NB4 (cell line): ENCODE data around the gene PTTG2.
A peak's percentile ranks its signal among the peaks of the same experiment; 100 is the strongest.
"Not testable (repeated sequence)": the region's sequence is repeated elsewhere in the genome, so short reads cannot be mapped to it uniquely, and the experiment has no call there.

Source experiments
- DNase-seq: peaks from one replicate; pipeline ENCODE4 v3.0.0; 2010; ENCODE audit warnings: low read depth
- H3K4me3 ChIP-seq: one replicate; pipeline ENCODE4 v1.5.1; 2011; ENCODE audit warnings: mild to moderate bottlenecking, low read depth, low read length, moderate library complexity
- CTCF ChIP-seq: IDR thresholded peaks from one replicate; pipeline ENCODE4 v1.5.1; 2012; ENCODE audit warnings: low read depth, low read length
- MAX ChIP-seq: IDR thresholded peaks from 2 replicates; pipeline ENCODE4 v1.6.1; 2011; ENCODE audit warnings: low read depth, low read length
- MYC ChIP-seq: IDR thresholded peaks from 2 replicates; pipeline ENCODE4 v1.6.1; 2011; ENCODE audit warnings: low read depth, low read length
- POLR2A ChIP-seq: IDR thresholded peaks from 2 replicates; pipeline ENCODE4 v1.6.1; 2011; ENCODE audit warnings: mild to moderate bottlenecking; ENCODE audit not compliant: insufficient read length; ENCODE audit errors: extremely low read depth

The PTTG2 gene

GRCh38 chr4:37966044-37966443 lies 5.8 kb downstream of the PTTG2 start:
- no peak for DNase-seq
- no peak overlapping the region for H3K4me3 ChIP-seq
- no peak for TF ChIP-seq MYC
- TF ChIP-seq POLR2A: no peak
- no peak for TF ChIP-seq CTCF
- no peak for TF ChIP-seq MAX

GRCh38 chr4:37967736-37968135 lies 7.5 kb downstream of the PTTG2 start:
- no peak for DNase-seq
- no peak for TF ChIP-seq MYC
- no peak overlapping the region for H3K4me3 ChIP-seq

GRCh38 chr4:37968747-37969146 lies 8.5 kb downstream of the PTTG2 start:
- DNase-seq: no peak
- H3K4me3 ChIP-seq: no peak overlapping the region
- TF ChIP-seq CTCF: no peak

- H3K4me3 ChIP-seq: no peak overlapping the region
- TF ChIP-seq CTCF: peak; percentile 62
- no peak for TF ChIP-seq MAX
- peak; percentile 76 for DNase-seq
Measured at GRCh38 chr4:37970702-37971101, 10.5 kb downstream of the PTTG2 start.

DNA sequence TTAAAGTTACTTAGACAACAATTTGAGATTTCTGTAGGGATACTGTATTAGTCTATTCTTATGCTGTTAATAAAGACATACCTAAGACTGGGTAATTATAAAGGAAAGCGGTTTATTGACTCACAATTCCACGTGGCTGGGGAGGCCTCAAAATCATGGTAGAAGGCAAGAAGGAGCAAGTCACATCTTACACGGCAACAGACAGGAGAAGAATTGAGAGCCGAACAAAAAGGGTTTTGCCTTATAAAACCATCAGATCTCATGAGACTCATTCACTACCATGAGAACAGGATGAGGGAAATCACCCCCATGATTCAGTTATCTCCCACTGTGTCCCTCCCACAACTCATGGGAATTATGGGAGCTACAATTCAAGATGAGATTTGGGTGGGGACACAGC lies 11.0 kb downstream of the PTTG2 start:
- TF ChIP-seq POLR2A (no peak), CTCF (no peak), MYC (no peak), MAX (no peak)
- no peak overlapping the region for H3K4me3 ChIP-seq
- no peak for DNase-seq

GRCh38 chr4:37973441-37973840 lies 13.2 kb downstream of the PTTG2 start:
- DNase-seq: no peak
- no peak overlapping the region for H3K4me3 ChIP-seq
- TF ChIP-seq MYC (no peak), CTCF (no peak), POLR2A (no peak), MAX (no peak)

DNA sequence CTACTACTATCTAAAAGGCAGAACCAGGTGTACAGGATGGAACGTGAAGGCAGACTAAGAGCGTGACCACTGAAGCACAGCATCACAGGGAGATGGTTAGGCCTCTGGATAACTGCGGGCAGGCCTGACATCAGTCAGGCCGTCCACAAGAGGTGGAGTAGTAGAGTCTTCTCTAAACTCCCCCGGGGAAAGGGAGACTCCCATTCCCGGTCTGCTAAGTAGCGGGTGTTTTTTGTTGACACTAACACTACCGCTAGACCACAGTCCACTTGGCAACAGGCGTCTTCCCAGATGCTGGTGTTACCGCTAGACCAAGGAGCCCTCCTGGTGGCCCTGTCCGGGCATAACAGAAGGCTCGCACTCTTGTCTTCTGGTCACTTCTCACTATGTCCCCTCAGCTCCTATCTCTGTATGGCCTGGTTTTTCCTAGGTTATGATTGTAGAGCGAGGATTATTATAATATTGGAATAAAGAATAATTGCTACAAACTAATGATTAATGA lies 15.2 kb downstream of the PTTG2 start:
- H3K4me3 ChIP-seq, DNase-seq: not testable (repeated sequence)
